ENCODE measurements around the gene RAB28. TPM values are rescaled to one million over a fixed set of nuclear protein-coding genes. Genes with fewer than 3 reads are reported as not detected.
A peak's percentile ranks its signal among the peaks of the same experiment; 100 is the strongest.

RAB28 gene
- total RNA-seq, 4 donors from 2014 or later = 7.2 to 14.9 (median 13.1) TPM

GRCh38 chr4:13527981-13528820 lies 44.1 kb upstream of the RAB28 start:
- WGBS, 2 donors = 3 to 7% methylated on average over 26 to 31 of the region's 35 CpGs
- intact Hi-C loops (cut with DNase I; ENCODE audit: low total_unique reads) = no loop called here
- DNase-seq (ENCODE audit: low spot score in 2 of 2) = peak in 1 of 2 donors; percentile 58
- no peak overlapping the region for H3K4me3 ChIP-seq (ENCODE audit: low read depth, poor library complexity, severe bottlenecking)
- TF ChIP-seq CTCF (IDR thresholded peaks at IDR 0.05) = no peak
- no peak for TF ChIP-seq POLR2A (IDR thresholded peaks at IDR 0.05)

- intact Hi-C loops (cut with DNase I; ENCODE audit: low total_unique reads) = no loop called here
- TF ChIP-seq POLR2A (IDR thresholded peaks at IDR 0.05) (no peak), CTCF (IDR thresholded peaks at IDR 0.05) (no peak)
- DNase-seq (ENCODE audit: low spot score in 2 of 2) = peak in 1 of 2 donors; percentile 78
- no peak overlapping the region for H3K4me3 ChIP-seq (ENCODE audit: low read depth, poor library complexity, severe bottlenecking)
- WGBS, 2 donors = 4 to 7% methylated on average over 42 to 44 of the region's 46 CpGs
Measured at GRCh38 chr4:13527192-13527980, 43.2 kb upstream of the RAB28 start.

GRCh38 chr4:13526658-13527057 lies 42.5 kb upstream of the RAB28 start:
- DNase-seq (ENCODE audit: low spot score in 2 of 2) = no peak
- TF ChIP-seq CTCF (IDR thresholded peaks at IDR 0.05) (no peak), POLR2A (IDR thresholded peaks at IDR 0.05) (no peak)
- H3K4me3 ChIP-seq (ENCODE audit: low read depth, poor library complexity, severe bottlenecking) = no peak overlapping the region
- intact Hi-C loops (cut with DNase I; ENCODE audit: low total_unique reads) = no loop called here
- 47 to 55% methylated on average over 3 of the region's 3 CpGs for WGBS, 2 donors

- no peak for DNase-seq (ENCODE audit: low spot score in 2 of 2)
- TF ChIP-seq CTCF (IDR thresholded peaks at IDR 0.05) (no peak), POLR2A (IDR thresholded peaks at IDR 0.05) (no peak)
- intact Hi-C loops (cut with DNase I; ENCODE audit: low total_unique reads) = no loop called here
- 56 to 65% methylated on average over 4 of the region's 4 CpGs for WGBS, 2 donors
- no peak overlapping the region for H3K4me3 ChIP-seq (ENCODE audit: low read depth, poor library complexity, severe bottlenecking)
Measured at GRCh38 chr4:13525606-13526281, 41.6 kb upstream of the RAB28 start.

GRCh38 chr4:13524504-13525243 lies 40.5 kb upstream of the RAB28 start:
- H3K4me3 ChIP-seq (ENCODE audit: low read depth, poor library complexity, severe bottlenecking) = no peak overlapping the region
- intact Hi-C loops (cut with DNase I; ENCODE audit: low total_unique reads) = no loop called here
- DNase-seq (ENCODE audit: low spot score in 2 of 2) = peak in 1 of 2 donors; percentile 7
- TF ChIP-seq POLR2A (IDR thresholded peaks at IDR 0.05) (no peak), CTCF (IDR thresholded peaks at IDR 0.05) (no peak)
- WGBS, 2 donors = 11 to 13% methylated on average over 36 of the region's 36 CpGs

Data from lower leg skin (tissue), 4 donors.